ENCODE data around the gene ADGRG6.

- TF ChIP-seq POLR2A (IDR thresholded peaks at IDR 0.05): no peak
- TF ChIP-seq, protein P1, sequence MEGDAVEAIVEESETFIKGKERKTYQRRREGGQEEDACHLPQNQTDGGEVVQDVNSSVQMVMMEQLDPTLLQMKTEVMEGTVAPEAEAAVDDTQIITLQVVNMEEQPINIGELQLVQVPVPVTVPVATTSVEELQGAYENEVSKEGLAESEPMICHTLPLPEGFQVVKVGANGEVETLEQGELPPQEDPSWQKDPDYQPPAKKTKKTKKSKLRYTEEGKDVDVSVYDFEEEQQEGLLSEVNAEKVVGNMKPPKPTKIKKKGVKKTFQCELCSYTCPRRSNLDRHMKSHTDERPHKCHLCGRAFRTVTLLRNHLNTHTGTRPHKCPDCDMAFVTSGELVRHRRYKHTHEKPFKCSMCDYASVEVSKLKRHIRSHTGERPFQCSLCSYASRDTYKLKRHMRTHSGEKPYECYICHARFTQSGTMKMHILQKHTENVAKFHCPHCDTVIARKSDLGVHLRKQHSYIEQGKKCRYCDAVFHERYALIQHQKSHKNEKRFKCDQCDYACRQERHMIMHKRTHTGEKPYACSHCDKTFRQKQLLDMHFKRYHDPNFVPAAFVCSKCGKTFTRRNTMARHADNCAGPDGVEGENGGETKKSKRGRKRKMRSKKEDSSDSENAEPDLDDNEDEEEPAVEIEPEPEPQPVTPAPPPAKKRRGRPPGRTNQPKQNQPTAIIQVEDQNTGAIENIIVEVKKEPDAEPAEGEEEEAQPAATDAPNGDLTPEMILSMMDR (IDR thresholded peaks at IDR 0.05): no peak
- no peak for TF ChIP-seq EP300 (IDR thresholded peaks at IDR 0.05)
- TF ChIP-seq POLR2AphosphoS5 (IDR thresholded peaks at IDR 0.05): no peak
Observed at GRCh38 chr6:142429195-142429594, 127.4 kb downstream of the ADGRG6 start.

Measured in upper lobe of left lung (tissue), 4 donors.